IPS-20b (cell line): ENCODE data around the gene NELL1.

ENCODE experiments used
- H3K27ac ChIP-seq: one replicate; pipeline ENCODE4 v1.5.1; 2013; ENCODE audit warnings: low read length
- H3K27me3 ChIP-seq: 2 replicates; pipeline ENCODE4 v1.6.1; 2013; ENCODE audit warnings: mild to moderate bottlenecking, low read length, inconsistent platforms; ENCODE audit not compliant: insufficient read depth
- H3K36me3 ChIP-seq: 2 replicates; pipeline ENCODE4 v1.6.1; 2013; ENCODE audit warnings: low read depth, mild to moderate bottlenecking, inconsistent platforms, low read length, moderate library complexity; ENCODE audit not compliant: insufficient read depth
- H3K4me1 ChIP-seq: 2 replicates; pipeline ENCODE4 v1.6.1; 2013; ENCODE audit warnings: mild to moderate bottlenecking, control low read depth, inconsistent platforms, low read length, moderate library complexity; ENCODE audit not compliant: insufficient read depth
- H3K4me3 ChIP-seq: 2 replicates; pipeline ENCODE4 v1.5.1; 2013; ENCODE audit warnings: mild to moderate bottlenecking, low read length, inconsistent platforms
- H3K9ac ChIP-seq: 2 replicates; pipeline ENCODE4 v1.6.1; 2013; ENCODE audit warnings: low read depth, mild to moderate bottlenecking, inconsistent platforms, low read length, moderate library complexity
- H3K9me3 ChIP-seq: 2 replicates; pipeline ENCODE4 v1.6.1; 2013; ENCODE audit warnings: mild to moderate bottlenecking, low read depth, low read length, inconsistent platforms; ENCODE audit not compliant: insufficient read depth

Gene NELL1

GRCh38 chr11:21059879-21060278 is 390.5 kb downstream of the NELL1 start:
- Histone ChIP-seq H3K9me3 (peaks cover 10% of the 10 kb centered on the region), H3K9ac (no peak overlapping the region), H3K36me3 (no peaks in the 10 kb centered on the region), H3K4me1 (no peaks in the 10 kb centered on the region), H3K27me3 (no peaks in the 10 kb centered on the region), H3K4me3 (no peak overlapping the region), H3K27ac (no peak overlapping the region)

DNA sequence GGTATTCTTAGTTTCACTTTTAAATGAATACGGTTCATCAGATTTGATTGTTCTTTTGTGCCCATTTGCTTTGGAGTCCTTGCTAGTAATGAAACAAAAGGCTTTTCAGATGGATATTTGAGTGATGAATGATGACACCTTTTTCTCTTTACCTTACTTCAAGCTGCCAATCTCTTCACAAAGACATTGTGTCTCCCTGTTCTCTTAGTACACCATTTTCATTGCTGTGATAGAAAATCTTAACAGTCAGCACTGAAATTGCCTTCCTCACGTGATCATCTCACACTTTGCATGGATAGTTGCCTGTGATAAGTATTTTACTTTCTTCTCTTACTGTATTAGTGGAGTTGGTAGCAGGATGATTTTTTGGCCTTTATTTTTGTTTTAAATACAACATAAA is 396.6 kb downstream of the NELL1 start:
- H3K27me3 ChIP-seq, result no peaks in the 10 kb centered on the region
- peak overlapping the region; percentile 10; the same call in 1 of the 2 replicates for H3K4me3 ChIP-seq
- no peak overlapping the region for H3K9ac ChIP-seq
- H3K27ac ChIP-seq, result peak overlapping the region; percentile 29
- H3K4me1 ChIP-seq, result peaks cover 10% of the 10 kb centered on the region; the same call in 1 of the 2 replicates
- H3K36me3 ChIP-seq, result no peaks in the 10 kb centered on the region
- peaks cover 10% of the 10 kb centered on the region for H3K9me3 ChIP-seq

GRCh38 chr11:21068886-21069285 is 399.5 kb downstream of the NELL1 start:
- Histone ChIP-seq H3K9ac (no peak overlapping the region), H3K4me3 (no peak overlapping the region), H3K27ac (no peak overlapping the region), H3K9me3 (no peaks in the 10 kb centered on the region), H3K36me3 (no peaks in the 10 kb centered on the region), H3K4me1 (peaks cover 10% of the 10 kb centered on the region; the same call in 1 of the 2 replicates), H3K27me3 (no peaks in the 10 kb centered on the region)

DNA sequence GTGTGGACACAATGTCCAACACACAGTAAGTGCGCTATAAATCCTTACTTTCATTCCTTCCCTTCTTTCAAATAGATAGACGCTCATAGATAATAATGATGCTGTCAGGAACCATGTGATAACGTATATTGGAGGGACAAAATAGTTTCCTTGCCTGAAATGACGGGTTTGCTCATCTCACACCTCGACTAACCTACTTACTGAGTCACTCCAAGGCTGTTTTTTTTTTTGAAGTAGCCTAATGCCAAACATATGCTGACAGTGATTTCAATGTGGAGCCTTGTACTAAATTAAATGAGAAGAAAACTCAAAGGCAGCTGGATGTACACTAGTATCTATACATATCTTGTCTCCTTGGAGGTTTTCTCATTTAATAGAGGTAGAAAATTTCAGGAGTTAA is 400.5 kb downstream of the NELL1 start:
- H3K27ac ChIP-seq, result no peak overlapping the region
- H3K4me1 ChIP-seq, result peaks cover 10% of the 10 kb centered on the region; the same call in 1 of the 2 replicates

DNA sequence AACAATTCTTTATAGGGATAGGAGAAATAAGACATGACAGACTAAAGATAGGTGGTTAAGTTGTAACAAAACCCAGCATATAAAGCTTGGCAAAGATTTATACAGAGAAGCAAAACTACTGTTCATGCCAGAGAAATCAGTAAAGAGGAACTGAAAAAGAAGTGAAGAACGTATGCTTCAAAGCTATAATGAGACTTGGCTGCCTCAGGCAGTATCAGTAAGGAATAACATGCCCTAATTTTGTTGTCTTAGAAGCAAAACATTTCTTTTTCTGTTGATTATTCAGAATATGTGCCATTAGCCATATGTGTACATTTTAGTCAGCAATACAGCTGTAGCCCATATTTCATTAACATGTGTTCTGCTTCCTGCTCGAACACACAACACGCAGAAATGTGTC is 403.2 kb downstream of the NELL1 start:
- Histone ChIP-seq H3K4me3 (no peak overlapping the region), H3K9ac (no peak overlapping the region), H3K27ac (no peak overlapping the region), H3K27me3 (no peaks in the 10 kb centered on the region), H3K9me3 (no peaks in the 10 kb centered on the region), H3K36me3 (no peaks in the 10 kb centered on the region), H3K4me1 (no peaks in the 10 kb centered on the region)

More for the DNA sequence above, 400.5 kb downstream of the NELL1 start:
- no peak overlapping the region for H3K4me3 ChIP-seq
- no peaks in the 10 kb centered on the region for H3K27me3 ChIP-seq
- H3K9me3 ChIP-seq, result no peaks in the 10 kb centered on the region
- H3K36me3 ChIP-seq, result no peaks in the 10 kb centered on the region
- H3K9ac ChIP-seq, result no peak overlapping the region

DNA sequence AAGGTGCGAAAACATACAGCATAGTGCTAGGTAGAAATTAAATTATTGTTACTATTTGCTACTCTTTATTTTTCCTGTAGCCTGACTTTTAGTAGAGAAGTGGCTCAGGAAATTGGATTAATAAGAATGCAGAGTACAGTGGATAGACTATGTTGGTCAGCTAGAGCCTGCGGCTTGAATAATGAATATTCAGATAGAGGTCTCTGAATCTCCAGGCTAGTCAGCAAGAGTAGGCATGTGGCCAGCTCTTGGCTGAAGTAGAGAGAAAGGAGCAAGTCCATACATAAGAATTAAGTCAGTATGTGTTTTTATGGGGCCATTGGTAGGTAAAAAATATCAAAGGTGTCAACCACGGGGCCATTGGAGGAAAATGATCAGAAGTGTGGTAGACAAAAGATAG is 413.5 kb downstream of the NELL1 start:
- no peak overlapping the region for H3K27ac ChIP-seq
- H3K9ac ChIP-seq, result no peak overlapping the region
- no peak overlapping the region for H3K4me3 ChIP-seq
- H3K36me3 ChIP-seq, result no peaks in the 10 kb centered on the region
- no peaks in the 10 kb centered on the region for H3K9me3 ChIP-seq
- no peaks in the 10 kb centered on the region for H3K4me1 ChIP-seq
- no peaks in the 10 kb centered on the region for H3K27me3 ChIP-seq

DNA sequence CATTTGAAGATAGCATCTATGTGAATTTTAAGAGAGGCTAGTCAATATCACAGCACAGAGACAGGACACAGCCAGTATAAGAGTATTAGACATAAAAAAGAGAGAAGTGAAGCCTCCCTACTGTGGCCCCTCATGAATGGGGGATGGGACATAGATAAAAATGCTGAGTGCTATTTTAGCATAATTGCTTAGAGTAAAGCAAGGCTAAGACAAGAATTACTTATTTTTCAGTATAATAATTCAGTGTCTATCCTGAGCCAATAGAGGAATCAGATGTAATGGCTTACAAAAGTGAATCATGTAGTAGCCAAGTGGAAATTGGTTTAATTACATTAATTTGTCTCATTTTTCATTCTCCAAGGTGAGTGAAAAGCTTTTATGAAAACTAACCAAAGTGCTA is 419.5 kb downstream of the NELL1 start:
- H3K9me3 ChIP-seq, result no peaks in the 10 kb centered on the region
- H3K4me3 ChIP-seq, result no peak overlapping the region
- H3K27me3 ChIP-seq, result no peaks in the 10 kb centered on the region
- H3K27ac ChIP-seq, result no peak overlapping the region
- H3K9ac ChIP-seq, result no peak overlapping the region
- no peaks in the 10 kb centered on the region for H3K4me1 ChIP-seq
- no peaks in the 10 kb centered on the region for H3K36me3 ChIP-seq

GRCh38 chr11:21104641-21105040 is 435.3 kb downstream of the NELL1 start:
- H3K4me1 ChIP-seq, result no peaks in the 10 kb centered on the region
- no peaks in the 10 kb centered on the region for H3K36me3 ChIP-seq
- no peak overlapping the region for H3K4me3 ChIP-seq
- H3K9me3 ChIP-seq, result peaks cover 11% of the 10 kb centered on the region
- H3K27me3 ChIP-seq, result no peaks in the 10 kb centered on the region
- H3K27ac ChIP-seq, result no peak overlapping the region
- no peak overlapping the region for H3K9ac ChIP-seq

GRCh38 chr11:21105196-21105917 is 436.0 kb downstream of the NELL1 start:
- no peaks in the 10 kb centered on the region for H3K4me1 ChIP-seq
- no peak overlapping the region for H3K9ac ChIP-seq
- H3K27ac ChIP-seq, result no peak overlapping the region
- peaks cover 11% of the 10 kb centered on the region for H3K9me3 ChIP-seq
- H3K36me3 ChIP-seq, result no peaks in the 10 kb centered on the region
- no peaks in the 10 kb centered on the region for H3K27me3 ChIP-seq
- no peak overlapping the region for H3K4me3 ChIP-seq

GRCh38 chr11:21109341-21109740 is 440.0 kb downstream of the NELL1 start:
- Histone ChIP-seq H3K9ac (no peak overlapping the region), H3K36me3 (no peaks in the 10 kb centered on the region), H3K27ac (no peak overlapping the region), H3K4me1 (no peaks in the 10 kb centered on the region), H3K27me3 (no peaks in the 10 kb centered on the region), H3K4me3 (no peak overlapping the region), H3K9me3 (peaks cover 7% of the 10 kb centered on the region)

- Histone ChIP-seq H3K9ac (no peak overlapping the region), H3K27ac (no peak overlapping the region), H3K9me3 (no peaks in the 10 kb centered on the region), H3K36me3 (no peaks in the 10 kb centered on the region), H3K4me1 (no peaks in the 10 kb centered on the region), H3K27me3 (no peaks in the 10 kb centered on the region), H3K4me3 (no peak overlapping the region)
Observed at GRCh38 chr11:21110415-21110814, 441.0 kb downstream of the NELL1 start.

DNA sequence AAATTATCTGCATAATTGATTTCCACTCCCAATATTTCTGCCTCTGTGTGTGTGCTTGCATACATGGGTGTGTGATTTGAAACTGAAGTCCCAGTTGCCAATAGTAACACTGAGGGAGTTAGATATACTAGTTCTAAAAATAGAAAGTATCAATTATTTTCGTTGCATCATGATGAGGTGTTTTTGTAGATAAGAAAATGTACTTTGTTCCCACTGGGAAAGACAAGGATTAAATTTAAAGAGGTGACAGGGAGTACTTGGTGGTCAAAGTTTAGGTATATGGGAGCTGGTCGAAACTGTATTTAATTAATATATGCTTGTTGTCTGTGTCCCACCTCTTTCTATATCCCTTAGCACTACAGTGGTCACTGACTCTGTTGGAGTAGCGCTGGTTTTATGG is 444.5 kb downstream of the NELL1 start:
- Histone ChIP-seq H3K9me3 (no peaks in the 10 kb centered on the region), H3K9ac (no peak overlapping the region), H3K27me3 (no peaks in the 10 kb centered on the region), H3K36me3 (no peaks in the 10 kb centered on the region), H3K4me1 (no peaks in the 10 kb centered on the region), H3K27ac (no peak overlapping the region), H3K4me3 (no peak overlapping the region)
